ENCODE results near the gene NAA15.

DNA sequence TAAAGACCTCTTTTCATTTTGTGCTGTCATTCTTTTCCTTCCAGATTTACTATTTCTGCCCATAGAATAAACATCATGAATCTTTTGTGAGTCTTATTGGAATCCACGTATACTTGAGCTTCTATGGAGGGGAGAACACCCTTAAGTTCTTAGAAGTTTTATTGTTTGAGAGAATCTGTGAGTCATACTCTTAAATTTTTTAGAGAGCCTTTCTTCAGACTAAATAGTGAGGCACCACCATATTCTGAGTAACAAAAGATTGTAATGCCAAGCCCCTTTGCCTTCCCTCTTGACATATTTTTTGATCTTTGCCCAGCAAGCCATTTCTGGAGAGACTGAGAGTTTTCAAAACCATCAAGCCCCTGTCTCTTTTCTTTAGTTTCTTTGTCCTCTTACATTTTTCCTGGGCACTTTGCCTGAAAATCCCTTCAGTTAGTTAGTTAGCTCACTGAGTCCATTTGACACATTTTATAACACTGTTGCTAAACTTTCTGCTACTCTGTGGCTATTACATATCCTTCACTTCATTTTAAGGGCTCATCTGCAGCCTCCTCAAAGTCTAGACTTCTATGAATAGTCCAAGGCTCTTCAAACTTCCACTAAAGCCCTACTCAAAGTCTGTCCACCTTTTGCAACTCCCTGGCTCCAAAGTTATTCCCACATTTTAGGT, 66.3 kb downstream of the NAA15 start:
- TF ChIP-seq, protein P1, sequence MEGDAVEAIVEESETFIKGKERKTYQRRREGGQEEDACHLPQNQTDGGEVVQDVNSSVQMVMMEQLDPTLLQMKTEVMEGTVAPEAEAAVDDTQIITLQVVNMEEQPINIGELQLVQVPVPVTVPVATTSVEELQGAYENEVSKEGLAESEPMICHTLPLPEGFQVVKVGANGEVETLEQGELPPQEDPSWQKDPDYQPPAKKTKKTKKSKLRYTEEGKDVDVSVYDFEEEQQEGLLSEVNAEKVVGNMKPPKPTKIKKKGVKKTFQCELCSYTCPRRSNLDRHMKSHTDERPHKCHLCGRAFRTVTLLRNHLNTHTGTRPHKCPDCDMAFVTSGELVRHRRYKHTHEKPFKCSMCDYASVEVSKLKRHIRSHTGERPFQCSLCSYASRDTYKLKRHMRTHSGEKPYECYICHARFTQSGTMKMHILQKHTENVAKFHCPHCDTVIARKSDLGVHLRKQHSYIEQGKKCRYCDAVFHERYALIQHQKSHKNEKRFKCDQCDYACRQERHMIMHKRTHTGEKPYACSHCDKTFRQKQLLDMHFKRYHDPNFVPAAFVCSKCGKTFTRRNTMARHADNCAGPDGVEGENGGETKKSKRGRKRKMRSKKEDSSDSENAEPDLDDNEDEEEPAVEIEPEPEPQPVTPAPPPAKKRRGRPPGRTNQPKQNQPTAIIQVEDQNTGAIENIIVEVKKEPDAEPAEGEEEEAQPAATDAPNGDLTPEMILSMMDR (IDR thresholded peaks at IDR 0.05), result no peak
- no peak for TF ChIP-seq POLR2A (IDR thresholded peaks at IDR 0.05)
